CD4-positive, alpha-beta T cell treated with Interleukin-12 subunit alpha and Interleukin-12 subunit beta, for 1 hour (primary cell): Measurements from ENCODE around the gene PROM2.

Source experiments
- DNase-seq: peaks from one replicate; pipeline ENCODE4 v3.0.0-alpha.2; 2020

Gene PROM2

GRCh38 chr2:95325026-95325425, 50.8 kb downstream of the PROM2 start:
- no peak for DNase-seq

DNA sequence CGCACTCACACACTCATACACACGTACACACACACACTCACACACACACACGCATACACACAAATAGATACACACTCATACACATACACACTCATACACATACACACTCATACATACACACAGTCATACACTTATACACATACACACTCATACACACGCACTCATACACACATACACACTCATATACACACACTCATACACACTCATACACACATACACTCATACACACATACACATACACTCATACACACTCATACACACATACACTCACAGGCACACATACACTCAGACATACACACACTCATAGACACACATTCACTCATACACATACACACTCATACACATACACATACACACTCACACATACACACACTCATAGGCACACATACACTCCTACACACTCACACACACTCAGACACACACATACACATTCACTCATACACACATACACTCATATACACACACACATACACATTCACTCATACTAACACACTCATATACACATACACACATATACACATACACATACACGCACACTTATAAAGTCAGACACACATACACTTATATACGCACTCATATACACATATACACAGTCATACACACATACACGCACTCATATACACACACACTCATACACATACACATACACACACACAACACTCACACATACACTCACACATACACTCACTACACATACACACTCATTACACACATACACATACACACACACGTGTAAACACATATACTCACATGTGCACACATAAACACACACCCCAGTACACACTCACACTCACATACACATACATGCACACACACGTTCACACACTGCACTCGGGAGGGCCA, 51.6 kb downstream of the PROM2 start:
- no peak for DNase-seq

DNA sequence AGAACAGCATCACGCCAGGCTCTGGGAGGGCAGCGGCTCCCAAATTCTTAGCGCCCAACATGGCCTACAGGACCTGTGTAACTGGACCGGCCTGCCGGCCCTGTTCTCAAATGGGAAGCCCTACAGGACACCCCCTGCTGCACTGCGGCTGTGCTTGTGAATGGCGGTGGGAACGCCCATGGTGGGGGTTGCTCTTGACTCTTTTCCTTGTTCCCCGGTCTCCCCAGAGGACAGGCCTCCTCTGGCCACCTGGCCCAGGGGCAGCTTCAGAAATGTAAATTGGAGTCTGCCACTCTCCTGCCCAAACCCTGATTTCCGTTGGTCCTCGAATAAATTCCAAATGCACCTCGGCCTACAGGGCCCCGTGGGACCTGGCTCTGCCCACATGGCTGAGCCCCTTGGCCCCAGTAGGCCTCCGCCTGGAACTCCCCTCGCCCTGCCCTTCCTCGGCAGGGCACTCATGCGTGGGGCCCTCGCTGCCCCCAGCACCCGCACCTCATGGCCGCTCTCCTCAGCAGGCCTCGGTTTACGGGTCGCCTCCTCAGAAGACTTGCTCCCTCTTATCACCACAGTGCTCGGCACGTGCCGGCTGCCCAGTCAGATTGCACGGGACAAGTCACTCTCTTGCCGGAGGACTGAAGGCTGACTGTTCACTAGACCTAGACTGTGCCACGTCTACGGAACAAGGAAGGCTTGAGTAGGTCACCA, 52.3 kb downstream of the PROM2 start:
- DNase-seq = no peak

- DNase-seq = no peak
Measured at GRCh38 chr2:95327861-95328260, 53.6 kb downstream of the PROM2 start.

DNA sequence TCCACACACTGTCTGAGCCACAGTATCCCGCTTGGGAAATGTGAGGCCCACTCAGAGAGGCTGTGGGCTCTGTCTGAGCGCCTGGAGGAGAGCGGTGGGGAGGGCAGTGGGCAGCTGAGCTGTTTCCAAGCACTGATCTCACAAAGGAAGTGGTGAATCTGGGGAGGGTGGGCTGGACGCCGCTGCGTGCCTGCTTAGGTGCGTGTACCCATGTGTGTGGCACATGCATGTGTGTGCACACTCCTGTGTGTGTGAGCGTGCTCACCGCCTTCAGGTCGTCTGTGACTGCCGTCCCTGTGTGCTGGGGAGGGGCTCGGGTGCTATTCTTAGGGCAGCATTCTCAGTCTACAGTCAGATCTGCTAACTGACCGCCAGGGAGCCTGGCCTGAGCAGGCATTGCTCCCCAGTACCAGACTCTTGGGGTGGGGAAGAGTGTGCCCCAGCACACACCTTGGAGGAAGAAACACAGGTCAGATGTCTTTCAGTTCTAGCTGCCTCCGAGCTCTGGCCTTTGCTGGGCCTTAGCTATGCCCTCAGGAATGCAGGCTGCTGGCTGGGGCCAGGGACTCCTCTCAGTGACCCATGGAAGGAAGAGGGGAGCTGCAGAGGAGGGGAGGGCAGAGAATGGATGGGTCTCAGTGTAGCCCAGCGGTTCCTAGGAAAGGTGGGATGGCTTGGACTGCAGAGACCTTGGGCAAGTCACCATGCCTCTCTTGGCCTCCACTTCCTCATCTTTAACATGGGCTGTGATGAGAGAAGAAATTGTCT, 54.3 kb downstream of the PROM2 start:
- no peak for DNase-seq

DNA sequence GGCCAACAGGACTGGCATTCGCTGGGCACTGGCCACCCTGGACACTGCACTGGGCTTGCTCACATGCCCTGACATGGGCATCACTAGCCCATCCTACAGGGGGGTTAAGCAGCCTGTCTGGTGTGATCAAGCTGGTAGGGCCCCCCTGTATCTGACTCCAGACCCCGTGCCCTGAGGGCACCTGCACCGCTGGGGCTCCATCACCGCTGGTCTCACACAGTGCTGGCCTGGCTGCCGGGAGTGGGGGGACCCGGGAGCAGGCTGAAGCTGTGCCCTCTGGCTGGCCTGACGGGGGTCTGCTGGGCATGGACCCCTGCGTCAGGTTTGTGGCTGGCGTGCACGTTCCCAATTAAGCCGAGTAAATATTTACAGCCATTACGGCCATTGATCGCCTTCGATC, 55.2 kb downstream of the PROM2 start:
- no peak for DNase-seq

GRCh38 chr2:95329891-95330793, 55.9 kb downstream of the PROM2 start:
- DNase-seq = no peak

DNA sequence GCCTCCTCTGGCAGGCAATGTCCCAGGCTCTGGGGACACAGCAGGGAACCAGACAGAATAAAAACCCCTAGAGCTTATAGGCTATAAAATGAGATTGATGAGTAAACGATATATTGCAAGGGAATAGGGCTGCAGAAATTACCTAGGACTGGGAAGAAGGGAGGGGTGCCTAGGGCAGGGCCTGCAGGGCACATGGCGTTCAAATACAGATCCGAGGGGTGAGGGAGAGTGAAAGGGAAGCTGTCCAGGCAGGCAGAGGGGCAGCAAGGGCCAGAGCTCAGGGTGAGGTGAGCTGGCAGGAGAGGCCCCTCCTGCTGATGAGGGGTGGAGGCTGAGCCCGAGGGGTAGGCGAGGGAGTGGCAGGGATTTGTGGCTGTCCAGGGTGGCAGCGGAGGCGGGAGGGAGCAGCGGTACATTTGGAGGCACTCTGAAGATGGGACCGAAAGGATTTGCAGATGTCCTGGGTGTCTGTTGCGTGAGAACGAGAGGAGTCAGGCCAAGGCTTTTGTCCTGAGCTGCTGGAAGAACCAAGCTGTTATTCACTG, 56.6 kb downstream of the PROM2 start:
- DNase-seq = no peak

GRCh38 chr2:95331606-95332005, 57.4 kb downstream of the PROM2 start:
- no peak for DNase-seq

DNA sequence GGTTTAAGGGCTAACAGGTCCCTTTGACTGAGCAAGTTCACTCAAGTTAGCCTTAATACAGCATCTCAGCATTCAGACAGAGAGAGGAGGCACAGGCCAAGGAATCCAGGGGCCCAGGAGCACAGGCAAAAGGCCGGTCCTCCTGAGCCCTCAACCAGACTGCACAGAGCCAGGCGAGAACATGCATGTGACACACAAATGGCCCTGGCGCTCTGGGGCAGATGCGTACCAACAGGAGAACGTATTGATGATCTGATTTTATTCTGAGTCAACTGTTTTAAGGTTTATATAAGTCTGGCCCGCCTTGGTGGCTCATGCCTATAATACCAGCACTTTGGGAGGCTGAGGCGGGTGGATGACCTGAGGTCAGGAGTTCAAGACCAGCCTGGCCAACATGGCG, 57.8 kb downstream of the PROM2 start:
- no peak for DNase-seq

GRCh38 chr2:95333056-95333455, 58.8 kb downstream of the PROM2 start:
- DNase-seq = no peak

DNA sequence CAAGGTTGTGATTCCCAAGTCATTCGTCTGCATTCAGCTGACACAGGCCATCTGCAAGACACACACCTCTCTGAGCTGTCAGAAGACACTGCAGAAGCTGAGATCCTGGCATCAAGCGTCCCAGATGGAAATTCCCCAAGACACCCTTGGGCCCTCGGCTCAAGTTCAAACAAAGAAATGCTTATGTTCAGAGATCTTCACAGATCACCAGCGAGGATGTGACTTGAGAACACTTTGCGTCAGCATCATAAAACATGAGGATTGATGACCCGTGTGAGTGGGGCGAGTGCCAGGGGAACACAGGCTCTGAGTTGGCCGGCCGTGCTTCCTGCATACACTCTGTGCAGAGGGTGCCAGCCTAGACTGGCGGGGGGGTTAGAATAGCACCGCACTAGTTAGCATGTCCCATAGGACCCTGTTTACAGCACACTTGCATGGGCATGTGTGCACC, 59.7 kb downstream of the PROM2 start:
- DNase-seq = no peak

GRCh38 chr2:95334916-95335641, 60.8 kb downstream of the PROM2 start:
- no peak for DNase-seq

DNA sequence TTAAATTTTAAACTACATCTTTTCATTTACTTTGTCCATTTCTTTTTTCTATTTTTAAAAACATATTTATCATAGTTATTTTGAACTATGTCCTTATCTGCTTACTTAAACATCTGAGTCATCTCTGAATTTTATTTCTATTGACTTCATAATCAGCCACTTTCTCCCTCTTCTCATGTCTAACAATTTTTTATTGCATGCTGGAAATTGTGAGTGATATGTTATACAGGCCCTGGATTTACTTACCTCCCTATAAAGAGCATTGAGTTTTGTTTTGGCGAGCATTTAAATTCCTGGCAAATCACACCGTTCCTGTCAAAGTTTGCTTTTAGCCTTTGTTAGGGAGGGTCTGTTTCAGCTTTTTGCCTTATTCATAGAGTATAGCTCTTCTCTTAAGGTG, 62.2 kb downstream of the PROM2 start:
- no peak for DNase-seq

- no peak for DNase-seq
Measured at GRCh38 chr2:95337829-95338228, 63.6 kb downstream of the PROM2 start.
